Esophagus muscularis mucosa (tissue), 4 donors: ENCODE results near the gene SLC32A1. TPM values are rescaled to one million over a fixed set of nuclear protein-coding genes. Genes with fewer than 3 reads are reported as not detected.

Experiments used
- DNase-seq: peaks from one replicate; pipeline ENCODE4 v3.0.0-alpha.2; 2017; ENCODE audit errors: extremely low spot score
- H3K27ac ChIP-seq, 4 donors: fragments of 200-600 bp; sonication (generic); replicated peaks in 1 of 4; 1 replicate in 3 of 4; 2 replicates in 1 of 4; pipeline ENCODE4 v1.5.1; 2016 to 2019; ENCODE audit warnings: mild to moderate bottlenecking in 1 of 4
- H3K27me3 ChIP-seq, 4 donors: fragments of 200-600 bp; sonication (generic); one replicate each; pipeline versions ENCODE4 v1.5.1 to v1.6.0; 2016 to 2019
- H3K36me3 ChIP-seq, 4 donors: fragments of 200-600 bp; sonication (generic); one replicate each; pipeline ENCODE4 v1.5.1; 2016 to 2019
- H3K4me1 ChIP-seq, 4 donors: fragments of 200-600 bp; sonication (generic); one replicate each; pipeline ENCODE4 v1.5.1; 2016 to 2019
- H3K4me3 ChIP-seq, 4 donors: fragments of 200-600 bp; sonication (generic); 1 replicate in 2 of 4; 2 replicates in 2 of 4; pipeline ENCODE4 v1.5.1; 2016 to 2019; ENCODE audit warnings: mild to moderate bottlenecking in 4 of 4, moderate library complexity in 1 of 4
- H3K9me3 ChIP-seq, 4 donors: fragments of 200-600 bp; sonication (generic); 1 replicate in 3 of 4; 2 replicates in 1 of 4; pipeline ENCODE4 v1.5.1; 2016 to 2019
- CTCF ChIP-seq, 3 experiments: fragments of 200-600 bp in 2 of 3; fragments of 450-650 bp in 1 of 3; sonication (generic) in 2 of 3; IDR thresholded peaks; one replicate each; pipeline ENCODE4 v1.5.1; 2017 to 2019; ENCODE audit warnings: antibody characterized with exemption in 3 of 3, mild to moderate bottlenecking in 2 of 3, moderate library complexity in 1 of 3
- EP300 ChIP-seq: sonication (generic); formaldehyde crosslinking; IDR thresholded peaks from one replicate; pipeline ENCODE4 v1.6.1; 2017; ENCODE audit warnings: antibody characterized with exemption
- POLR2A ChIP-seq: fragments of 450-650 bp; IDR thresholded peaks from one replicate; pipeline ENCODE4 v1.6.1; 2017; ENCODE audit warnings: antibody characterized with exemption, moderate library complexity, mild to moderate bottlenecking, low read depth
- POLR2AphosphoS5 ChIP-seq, 2 donors: sonication (generic); formaldehyde crosslinking; IDR thresholded peaks; one replicate each; pipeline ENCODE4 v1.6.1; 2017; ENCODE audit warnings: antibody characterized with exemption in 2 of 2
- WGBS: methylation state at CpG from one replicate; pipeline ENCODE4 v1.1.5; 2018; 5-methylcytosine and 5-hydroxymethylcytosine counted together
- intact Hi-C: fragments of 100-400 bp; cut with DNase I; formaldehyde crosslinking; loops from one replicate; pipeline ENCODE4 v1.15.1; 2023
- total RNA-seq, 4 donors: library from RNA; depleted of rRNA; stranded (reverse); fragments of >200 nt; gene quantifications; one replicate each; pipeline versions ENCODE4 v1.1.0 to v1.2.1, GENCODE V29; 2016

SLC32A1 gene
- total RNA-seq, 4 donors from 2014 or later, result not detected

- DNase-seq, result no peak
- no peaks in the 10 kb centered on the region for H3K9me3 ChIP-seq
- no peak overlapping the region for H3K4me3 ChIP-seq
- intact Hi-C loops, result no loop called here
- H3K27me3 ChIP-seq, result no peaks in the 10 kb centered on the region
- H3K36me3 ChIP-seq, result peaks cover 55 to 100% (median 89%) of the 10 kb centered on the region in 4 donors
- TF ChIP-seq CTCF (IDR thresholded peaks at IDR 0.05) (no peak), POLR2A (no peak), POLR2AphosphoS5 (IDR thresholded peaks at IDR 0.05) (no peak)
- no peak overlapping the region for H3K27ac ChIP-seq
- no peaks in the 10 kb centered on the region for H3K4me1 ChIP-seq
These were observed 37.9 kb downstream of the SLC32A1 start for GRCh38 chr20:38762174-38762573.

GRCh38 chr20:38763616-38764015, 39.3 kb downstream of the SLC32A1 start:
- intact Hi-C loops, result no loop called here
- no peak overlapping the region for H3K4me3 ChIP-seq
- H3K4me1 ChIP-seq, result no peaks in the 10 kb centered on the region
- peaks cover 60 to 100% (median 92%) of the 10 kb centered on the region in 4 donors for H3K36me3 ChIP-seq
- H3K27me3 ChIP-seq, result no peaks in the 10 kb centered on the region
- TF ChIP-seq POLR2AphosphoS5 (IDR thresholded peaks at IDR 0.05) (no peak), POLR2A (no peak), EP300 (no peak), CTCF (IDR thresholded peaks at IDR 0.05) (no peak)
- no peaks in the 10 kb centered on the region for H3K9me3 ChIP-seq
- WGBS, result 88% methylated on average over 1 of the region's 1 CpG
- no peak overlapping the region for H3K27ac ChIP-seq
- DNase-seq, result no peak

GRCh38 chr20:38764567-38765318, 40.5 kb downstream of the SLC32A1 start:
- TF ChIP-seq POLR2AphosphoS5 (IDR thresholded peaks at IDR 0.05) (no peak), CTCF (IDR thresholded peaks at IDR 0.05) (no peak), EP300 (no peak), POLR2A (no peak)
- WGBS, result 73% methylated on average over 11 of the region's 11 CpGs
- H3K27ac ChIP-seq, result no peak overlapping the region
- no peak overlapping the region for H3K4me3 ChIP-seq
- no peak for DNase-seq
- H3K27me3 ChIP-seq, result no peaks in the 10 kb centered on the region
- H3K36me3 ChIP-seq, result peaks cover 70 to 100% (median 91%) of the 10 kb centered on the region in 4 donors
- H3K9me3 ChIP-seq, result no peaks in the 10 kb centered on the region
- intact Hi-C loops, result no loop called here
- no peaks in the 10 kb centered on the region for H3K4me1 ChIP-seq

GRCh38 chr20:38766071-38766470, 41.8 kb downstream of the SLC32A1 start:
- Histone ChIP-seq H3K36me3 (peaks cover 69 to 100% (median 91%) of the 10 kb centered on the region in 4 donors), H3K9me3 (no peaks in the 10 kb centered on the region), H3K4me3 (no peak overlapping the region), H3K27me3 (no peaks in the 10 kb centered on the region), H3K4me1 (no peaks in the 10 kb centered on the region), H3K27ac (no peak overlapping the region)
- 71% methylated on average over 4 of the region's 4 CpGs for WGBS
- TF ChIP-seq EP300 (no peak), POLR2AphosphoS5 (IDR thresholded peaks at IDR 0.05) (no peak), CTCF (IDR thresholded peaks at IDR 0.05) (no peak), POLR2A (no peak)
- DNase-seq, result no peak
- intact Hi-C loops, result no loop called here
